Measurements from ENCODE around the gene URM1.

The URM1 gene

DNA sequence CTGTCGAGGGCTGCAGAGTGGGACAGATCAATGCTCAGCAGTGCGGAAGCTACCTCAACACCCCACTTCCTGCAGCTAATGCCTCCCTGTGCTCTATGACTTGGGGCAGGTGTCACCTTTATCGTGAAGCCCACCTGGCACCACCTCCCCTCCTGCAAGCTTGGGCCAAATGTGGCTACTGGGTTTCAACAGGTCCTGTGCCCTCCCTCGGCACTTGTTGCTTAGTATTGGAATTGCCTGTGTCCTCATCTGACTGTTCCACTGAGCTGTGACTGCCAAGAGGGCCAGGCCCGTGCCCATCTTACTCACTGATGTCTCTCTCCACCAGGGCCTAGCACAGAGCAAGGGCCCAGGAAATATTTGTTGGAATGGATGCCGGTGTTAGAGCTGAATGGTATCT is 21.4 kb upstream of the URM1 start:
- DNase-seq: no peak

DNA sequence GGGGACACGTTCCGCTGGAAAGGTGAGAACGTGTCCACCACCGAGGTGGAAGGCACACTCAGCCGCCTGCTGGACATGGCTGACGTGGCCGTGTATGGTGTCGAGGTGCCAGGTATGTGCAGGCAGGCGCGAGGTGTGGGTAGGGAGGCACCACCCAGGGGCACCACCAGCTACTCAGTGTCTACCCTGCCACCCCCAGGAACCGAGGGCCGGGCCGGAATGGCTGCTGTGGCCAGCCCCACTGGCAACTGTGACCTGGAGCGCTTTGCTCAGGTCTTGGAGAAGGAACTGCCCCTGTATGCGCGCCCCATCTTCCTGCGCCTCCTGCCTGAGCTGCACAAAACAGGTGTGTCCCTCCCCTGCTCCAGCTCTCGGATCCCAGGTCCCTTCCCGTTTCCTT is 15.7 kb upstream of the URM1 start:
- no peak for DNase-seq

DNA sequence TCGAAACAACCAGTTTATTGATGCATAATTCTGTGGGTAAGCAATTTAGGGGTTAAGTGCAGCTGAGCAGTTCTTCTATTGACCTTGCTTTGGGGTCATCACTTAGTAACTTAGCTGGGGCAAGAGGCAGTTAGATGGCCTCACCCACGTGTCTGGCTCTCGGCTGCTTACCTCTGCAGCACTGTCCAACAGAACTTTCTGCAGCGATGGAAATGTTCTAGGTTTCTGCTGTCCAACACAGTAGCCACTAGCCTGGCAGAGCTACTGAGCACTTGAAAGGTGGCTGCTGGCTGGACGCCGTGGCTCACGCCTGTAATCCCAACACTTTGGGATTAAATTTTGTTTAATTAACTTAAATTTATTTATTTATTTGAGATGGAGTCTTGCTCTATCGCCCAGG is 13.1 kb upstream of the URM1 start:
- DNase-seq: no peak

DNA sequence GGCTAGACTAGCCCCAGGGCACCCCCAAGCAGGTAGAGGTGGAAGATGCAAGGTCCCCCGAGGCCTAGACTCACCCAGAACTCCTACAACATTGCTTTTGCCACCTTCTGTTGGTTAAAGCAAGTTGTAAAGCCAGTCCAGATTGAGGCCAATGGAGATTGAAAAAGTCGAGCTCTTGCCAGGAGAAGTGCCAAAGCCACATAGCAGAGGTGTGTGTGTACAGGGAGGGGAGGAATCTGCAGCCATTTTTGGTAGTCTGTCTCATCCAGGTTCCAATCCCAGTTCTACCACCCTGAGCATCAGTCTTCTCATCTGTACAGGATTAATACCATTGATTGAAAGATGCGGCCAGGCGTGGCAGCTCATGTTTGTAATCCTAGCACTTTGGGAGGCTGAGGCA is 12.3 kb upstream of the URM1 start:
- DNase-seq: no peak

DNA sequence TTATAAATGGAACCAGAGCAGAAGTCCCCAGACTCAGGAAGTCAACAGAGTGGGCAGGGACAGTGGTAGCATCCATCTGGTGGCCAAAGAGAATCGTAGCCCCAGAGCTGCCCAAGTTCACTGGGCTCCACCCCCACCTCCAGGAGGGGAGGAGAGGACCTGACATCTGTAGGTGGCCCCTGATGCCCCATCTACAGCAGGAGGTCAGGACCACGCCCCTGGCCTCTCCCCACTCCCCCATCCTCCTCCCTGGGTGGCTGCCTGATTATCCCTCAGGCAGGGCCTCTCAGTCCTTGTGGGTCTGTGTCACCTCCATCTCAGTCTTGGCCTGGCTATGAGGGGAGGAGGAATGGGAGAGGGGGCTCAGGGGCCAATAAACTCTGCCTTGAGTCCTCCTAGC is 10.3 kb upstream of the URM1 start:
- no peak for DNase-seq

DNA sequence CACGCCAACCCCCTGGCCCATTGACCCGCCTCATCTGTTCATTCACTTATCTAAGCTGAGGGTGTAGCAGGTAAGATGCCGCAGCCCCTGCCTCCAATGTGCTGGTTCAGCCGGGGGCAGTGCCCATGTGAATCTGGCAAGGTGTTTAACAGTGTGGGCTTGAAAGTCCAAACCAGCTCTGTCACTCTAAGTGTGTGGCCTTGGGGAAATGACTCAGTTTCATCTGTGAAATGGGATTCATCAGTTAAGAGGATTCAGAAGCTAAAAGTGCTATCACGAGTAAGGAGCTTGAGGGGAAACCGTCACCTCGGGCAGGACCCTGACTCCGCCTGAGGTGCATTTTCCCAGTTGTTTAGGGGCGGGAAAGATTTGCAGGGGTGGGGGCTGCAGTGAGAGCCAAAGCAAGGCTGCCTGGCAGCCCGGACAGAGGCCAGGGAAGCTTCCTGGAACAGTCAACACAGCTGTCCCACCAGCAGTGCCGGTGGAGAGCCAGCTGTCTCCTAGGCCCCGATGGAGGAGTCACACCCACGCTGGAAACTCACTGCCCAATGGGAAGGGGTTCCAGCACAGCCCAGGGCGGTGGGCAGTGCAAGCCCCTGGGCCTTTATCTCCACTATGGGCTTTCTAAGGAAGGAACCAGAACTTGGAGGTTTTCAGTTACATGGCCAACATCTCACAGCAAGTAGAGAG is 9.7 kb upstream of the URM1 start:
- no peak for DNase-seq

DNA sequence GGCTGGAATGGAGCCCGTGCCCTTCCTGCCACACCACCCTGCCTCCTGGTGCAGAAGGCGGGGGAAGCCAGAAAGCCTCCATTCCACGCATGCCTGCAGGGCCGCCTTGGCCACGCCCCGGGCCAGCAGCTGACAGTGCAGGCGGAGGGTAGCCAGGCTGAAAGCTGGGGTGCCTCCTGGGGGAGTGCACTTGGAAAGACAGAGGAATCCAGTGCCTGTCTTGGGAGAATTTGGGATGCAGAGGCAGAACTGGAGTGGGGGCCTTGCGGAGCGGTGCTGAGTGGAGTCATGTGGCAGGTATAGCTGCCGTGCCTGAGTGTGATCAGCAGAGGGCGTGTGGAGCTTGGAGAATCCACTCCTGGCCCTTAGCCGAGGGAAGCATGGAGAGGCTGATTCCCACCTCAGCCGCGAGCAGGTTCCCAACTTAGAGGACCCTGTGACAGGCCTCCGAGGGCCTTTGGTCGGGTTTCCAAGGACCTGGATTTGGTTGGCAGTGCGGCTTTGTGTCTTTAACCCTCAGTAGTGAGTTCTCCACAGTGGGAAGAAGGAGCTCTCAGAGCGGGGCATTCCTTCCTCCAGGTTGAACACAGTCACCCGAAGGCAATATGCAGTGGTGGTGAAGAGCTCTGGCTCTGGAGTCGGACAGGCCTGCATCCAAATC is 9.1 kb upstream of the URM1 start:
- DNase-seq: peak; percentile 64 to 67

DNA sequence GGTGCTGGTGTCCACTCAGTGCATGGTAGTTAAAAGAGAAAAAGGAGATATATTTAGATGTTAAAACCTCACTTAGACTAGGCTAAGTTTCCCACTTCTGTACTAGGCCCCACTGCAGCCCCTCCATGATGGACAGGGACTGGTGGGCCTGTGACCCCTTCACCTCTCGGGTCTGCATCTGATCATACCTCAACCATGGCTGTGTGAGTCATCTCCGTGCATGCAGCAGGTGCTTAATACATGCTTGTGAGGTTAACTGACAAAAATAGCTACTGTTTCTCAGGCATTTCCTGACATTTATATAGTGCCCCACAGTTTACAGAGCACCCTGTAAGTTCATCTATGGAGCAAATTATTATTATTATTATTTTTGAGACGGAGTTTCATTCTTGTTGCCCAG is 8.4 kb upstream of the URM1 start:
- no peak for DNase-seq

DNA sequence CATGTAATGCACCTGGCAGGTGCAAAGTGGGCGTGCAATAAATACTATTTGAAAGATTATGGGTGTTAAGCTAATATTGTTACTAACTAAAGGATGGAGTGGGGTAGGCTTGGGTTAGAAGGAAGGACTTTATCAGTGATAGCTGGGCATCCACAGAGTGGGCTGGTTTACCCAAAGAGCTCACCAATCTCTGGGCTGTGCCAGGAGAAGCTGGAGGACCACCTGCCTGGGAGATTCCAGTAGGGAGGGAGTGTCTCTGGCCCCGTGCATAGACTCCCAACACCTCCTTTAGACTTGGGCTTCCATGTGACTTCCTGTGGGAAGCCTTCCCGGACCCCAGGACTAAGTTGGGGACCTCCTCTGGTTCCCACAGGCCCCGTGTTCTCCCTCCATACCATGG is 5.6 kb upstream of the URM1 start:
- DNase-seq: no peak

DNA sequence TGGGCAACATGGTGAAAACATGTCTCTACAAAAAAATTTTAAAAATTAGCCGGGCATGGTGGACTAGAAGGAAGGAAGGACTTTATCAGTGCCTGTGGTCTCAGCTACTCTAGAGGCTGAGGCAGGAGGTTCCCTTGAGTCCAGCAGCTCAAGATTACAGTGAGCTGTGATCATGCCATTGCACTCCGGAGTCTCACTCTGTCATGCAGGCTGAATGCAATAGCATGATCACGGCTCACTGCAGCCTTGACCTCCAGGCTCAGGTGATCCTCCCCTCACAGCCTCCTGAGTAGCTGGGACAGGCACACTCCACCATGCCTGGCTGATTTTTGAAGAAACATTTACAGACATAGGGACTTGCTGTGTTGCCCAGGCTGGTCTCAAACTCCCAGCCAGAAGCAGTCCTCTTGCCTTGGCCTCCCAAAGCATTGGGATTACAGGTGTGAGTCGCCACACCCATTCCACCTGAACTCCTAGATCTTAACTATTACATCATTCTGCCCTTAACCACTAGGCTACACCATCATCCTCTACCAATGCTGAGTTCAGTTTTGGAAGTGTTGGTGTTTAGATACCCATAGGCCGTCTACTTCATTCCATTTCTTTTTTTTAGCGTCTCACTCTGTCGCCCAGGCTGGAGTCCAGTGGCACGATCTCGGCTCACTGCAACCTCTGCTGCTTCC is 2.0 kb upstream of the URM1 start:
- no peak for DNase-seq

DNA sequence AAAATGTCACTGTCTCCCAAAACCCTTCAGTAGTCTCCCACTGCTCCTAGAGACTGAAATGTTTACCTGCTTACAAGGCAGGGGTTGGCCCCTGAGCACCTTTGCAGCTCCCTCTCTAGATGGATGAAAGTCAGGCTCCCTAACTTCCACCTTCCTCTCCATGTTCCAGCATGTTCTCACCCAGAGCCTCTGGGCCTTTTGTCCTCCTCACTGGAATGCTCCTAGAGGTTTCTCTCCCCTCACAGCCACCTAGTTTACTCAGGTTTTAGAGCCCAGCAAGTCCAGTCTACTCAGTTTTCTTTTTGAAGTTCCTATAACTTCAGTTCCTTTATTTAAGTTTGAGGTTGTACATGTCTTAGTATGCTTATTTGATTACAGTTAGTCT is 815 bp upstream of the URM1 start:
- no peak for DNase-seq

DNA sequence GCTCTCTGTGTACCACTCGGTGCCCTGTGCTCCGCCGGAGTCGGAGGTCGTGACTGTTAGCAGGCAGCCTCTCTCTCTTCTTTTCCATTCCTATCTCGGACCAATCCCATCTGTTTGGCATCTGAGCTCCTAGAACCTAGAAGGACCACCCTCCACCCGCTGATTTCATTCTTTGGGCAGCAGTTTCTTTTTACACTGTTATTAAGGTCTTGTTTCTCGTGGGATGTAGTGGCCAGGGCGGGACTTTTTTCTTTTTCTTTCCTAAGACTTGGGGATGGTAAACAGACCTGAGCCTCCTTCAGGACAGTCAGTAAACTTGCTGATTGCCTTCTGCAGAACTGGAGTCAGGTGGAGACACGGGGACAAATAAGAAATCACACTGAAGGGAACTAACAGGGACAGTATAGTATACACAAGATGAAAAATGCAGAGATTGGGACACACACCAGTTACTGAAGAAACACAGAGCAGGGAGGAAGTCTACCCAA is 500 bp downstream of the URM1 start:
- no peak for DNase-seq

DNA sequence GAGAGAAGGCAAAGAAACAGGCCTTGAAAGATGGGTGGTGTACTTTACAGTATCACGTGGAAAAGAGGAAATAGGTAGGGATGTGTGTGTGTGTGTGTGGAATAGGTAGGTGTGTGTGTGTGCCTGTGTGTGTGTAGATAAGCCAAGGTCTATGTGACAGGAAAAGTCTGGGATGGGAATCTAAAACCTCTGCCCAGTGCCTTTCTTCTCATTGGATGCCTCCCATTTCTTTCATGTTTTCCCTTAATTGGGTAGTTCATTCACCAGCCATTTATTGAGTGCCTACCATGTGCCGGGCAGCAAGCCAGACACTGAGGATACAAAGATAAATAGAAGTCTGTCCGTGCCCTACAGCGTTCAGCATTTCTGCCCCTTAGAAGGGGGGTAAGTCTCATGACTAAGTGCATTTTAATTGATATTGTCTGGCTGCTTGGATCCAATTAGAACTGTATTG is 1.0 kb downstream of the URM1 start:
- DNase-seq: no peak

DNA sequence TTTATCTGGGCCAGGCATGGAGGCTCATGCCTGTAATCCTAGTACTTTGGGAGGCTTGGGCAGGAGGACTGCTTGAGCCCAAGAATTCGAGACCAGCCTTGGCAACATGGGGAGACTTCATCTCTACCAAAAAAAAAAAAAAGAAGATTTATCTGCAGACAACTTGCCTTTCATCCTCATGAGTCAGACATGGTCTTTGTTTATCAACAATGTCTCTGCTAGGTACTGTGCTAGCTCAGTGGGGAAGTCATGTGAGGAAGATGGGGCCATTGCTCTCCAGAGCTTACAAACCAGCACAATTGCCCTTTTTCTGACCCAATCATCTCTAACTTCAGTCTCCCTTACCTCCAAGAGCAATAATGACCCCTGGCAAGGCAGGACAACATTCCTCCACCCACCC is 1.6 kb downstream of the URM1 start:
- no peak for DNase-seq

DNA sequence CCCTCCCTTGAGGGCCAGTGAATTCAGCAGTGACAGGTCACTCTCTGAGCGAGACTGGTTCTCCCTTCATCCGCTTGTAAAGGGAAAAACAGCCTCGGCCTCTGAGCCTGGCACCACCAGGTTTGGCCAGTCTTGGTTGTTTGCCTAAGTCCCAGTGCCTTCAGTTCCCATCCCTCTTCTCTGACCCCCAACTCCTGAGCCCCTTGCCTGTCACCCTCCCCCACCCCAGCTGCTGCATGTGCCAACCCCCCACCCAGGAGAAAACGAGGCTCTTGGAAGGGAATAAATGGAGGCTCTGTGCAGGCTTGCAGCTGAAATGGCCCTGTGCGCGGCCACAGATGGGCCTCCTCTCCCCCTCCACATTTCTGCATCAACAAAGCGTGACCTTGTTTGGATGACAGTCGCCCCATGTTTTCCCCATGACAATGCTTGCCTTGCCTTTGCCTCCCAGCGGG is 3.1 kb downstream of the URM1 start:
- DNase-seq: no peak

DNA sequence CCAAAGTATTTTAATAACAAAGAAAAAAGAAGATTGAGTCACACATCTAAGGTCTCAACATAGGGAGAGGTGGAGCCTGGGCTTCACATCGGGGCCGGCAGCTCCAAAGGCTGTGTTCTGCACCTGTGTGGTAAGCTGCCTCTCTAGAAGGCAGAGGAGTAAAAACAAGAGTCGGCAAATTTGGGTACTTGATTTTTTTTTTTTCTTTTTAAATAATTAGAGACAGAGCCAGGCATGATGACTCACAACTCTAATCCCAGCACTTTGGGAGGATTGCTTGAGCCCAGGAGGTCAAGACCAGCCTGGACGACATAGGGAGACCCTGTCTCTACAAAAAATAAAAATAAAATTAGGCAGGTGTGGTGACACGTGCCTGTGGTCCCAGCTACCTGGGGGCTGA is 4.7 kb downstream of the URM1 start:
- DNase-seq: no peak

DNA sequence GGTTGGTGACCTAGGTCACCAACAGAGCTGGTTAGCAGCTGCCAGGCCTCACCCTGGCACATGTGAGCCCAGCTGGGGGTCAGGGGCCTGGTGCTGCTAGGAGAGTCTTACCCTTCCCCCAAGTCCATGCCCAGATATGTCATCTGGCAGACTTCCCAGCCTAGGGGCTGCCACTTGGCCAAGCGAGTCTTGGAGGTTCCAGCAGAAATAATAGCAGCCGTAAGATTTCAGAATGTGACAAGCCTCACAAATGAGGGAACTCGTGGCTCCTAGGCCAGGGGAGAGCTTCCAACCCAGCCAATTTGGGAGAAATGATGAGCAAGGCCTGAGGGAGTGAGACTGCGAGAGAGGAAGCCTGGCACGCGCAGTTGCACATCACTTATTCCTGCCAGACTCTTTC is 11.1 kb downstream of the URM1 start:
- no peak for DNase-seq

DNA sequence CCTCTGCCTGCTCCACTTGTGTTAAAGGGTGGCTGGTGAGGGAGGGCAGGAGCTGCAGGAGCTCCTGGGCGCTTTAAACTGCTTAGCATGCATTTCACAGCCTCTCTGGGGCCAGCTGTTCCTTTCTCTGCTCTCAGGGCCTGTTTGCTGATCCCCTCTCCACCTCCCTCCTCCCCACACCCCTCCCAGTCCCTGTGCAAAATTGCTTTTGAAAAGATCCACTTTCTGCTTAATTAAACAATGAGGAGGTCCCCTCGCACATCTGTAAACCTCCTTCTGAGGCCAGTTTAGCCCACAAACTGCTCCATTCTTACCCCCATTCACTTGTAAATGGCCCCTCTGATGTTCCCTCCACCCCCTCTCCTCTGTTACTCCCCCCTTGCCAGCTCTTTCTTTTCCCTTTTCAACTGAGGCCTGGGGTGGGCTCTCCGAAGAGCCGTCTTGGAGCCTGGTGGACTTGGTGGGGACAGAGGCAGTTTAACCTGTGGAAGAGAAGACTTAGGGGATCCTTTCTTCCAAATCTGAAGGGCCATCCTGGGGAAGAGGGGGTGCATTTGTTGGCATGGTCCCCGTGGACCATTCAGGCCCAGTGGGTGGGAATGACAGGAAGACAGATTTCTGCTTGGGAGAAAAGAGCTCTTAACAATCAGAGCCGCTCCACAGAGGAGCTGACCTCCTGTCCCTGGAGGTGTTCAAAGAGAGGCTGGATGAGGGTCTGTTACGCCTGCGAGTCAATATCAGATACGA is 12.0 kb downstream of the URM1 start:
- no peak for DNase-seq

DNA sequence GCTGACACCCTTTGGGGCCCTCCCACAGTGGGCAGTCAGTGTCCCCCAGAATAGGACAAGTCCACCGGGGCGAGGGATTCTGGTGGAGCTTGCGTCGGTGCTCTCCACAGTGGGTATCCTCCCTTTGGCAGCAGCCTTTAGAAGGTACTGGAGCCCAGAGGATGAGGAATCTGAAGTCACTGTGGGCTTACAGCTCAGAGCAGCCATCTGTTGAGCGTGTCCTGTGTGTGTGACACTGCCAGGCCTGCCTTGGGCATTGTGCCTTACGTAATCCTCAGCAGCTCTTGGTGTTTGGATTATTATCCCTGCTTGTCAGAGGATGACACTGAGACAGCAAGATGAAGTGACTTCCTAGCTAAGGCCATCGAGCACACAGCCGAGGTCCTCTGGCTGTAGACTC is 12.6 kb downstream of the URM1 start:
- no peak for DNase-seq

DNA sequence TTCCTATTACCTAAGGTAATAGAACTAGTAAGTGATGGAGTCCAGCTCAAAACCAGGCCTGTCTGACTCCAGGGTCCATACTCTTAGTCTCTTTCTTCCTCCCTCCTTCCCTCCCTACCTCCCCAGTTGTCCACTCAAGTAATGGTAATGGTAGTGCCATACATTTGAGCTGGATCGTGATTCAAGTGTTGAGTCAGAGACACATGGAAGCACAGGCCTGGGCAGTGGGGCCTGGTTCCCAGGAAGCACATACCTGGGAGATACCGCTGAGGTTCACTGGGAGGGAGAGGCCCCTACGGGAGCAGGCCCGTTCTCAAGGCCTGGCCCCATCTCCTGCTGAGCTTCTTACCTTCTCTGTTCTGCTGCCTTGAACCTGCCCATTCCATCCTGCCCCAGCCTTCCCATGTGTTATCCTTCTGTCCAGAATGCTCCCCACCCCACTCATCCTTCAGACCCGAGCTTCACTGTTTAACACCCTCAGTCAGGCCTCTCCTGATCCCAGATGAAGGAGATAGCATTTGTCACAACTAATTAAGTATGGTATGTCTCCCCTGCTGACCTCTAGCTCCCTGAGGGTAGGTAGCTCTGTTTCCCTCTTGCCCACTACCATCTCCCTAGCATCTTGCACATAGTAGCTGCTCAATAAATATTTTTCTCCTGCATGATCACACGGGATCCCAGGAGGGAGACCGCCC is 13.8 kb downstream of the URM1 start:
- DNase-seq: no peak

DNA sequence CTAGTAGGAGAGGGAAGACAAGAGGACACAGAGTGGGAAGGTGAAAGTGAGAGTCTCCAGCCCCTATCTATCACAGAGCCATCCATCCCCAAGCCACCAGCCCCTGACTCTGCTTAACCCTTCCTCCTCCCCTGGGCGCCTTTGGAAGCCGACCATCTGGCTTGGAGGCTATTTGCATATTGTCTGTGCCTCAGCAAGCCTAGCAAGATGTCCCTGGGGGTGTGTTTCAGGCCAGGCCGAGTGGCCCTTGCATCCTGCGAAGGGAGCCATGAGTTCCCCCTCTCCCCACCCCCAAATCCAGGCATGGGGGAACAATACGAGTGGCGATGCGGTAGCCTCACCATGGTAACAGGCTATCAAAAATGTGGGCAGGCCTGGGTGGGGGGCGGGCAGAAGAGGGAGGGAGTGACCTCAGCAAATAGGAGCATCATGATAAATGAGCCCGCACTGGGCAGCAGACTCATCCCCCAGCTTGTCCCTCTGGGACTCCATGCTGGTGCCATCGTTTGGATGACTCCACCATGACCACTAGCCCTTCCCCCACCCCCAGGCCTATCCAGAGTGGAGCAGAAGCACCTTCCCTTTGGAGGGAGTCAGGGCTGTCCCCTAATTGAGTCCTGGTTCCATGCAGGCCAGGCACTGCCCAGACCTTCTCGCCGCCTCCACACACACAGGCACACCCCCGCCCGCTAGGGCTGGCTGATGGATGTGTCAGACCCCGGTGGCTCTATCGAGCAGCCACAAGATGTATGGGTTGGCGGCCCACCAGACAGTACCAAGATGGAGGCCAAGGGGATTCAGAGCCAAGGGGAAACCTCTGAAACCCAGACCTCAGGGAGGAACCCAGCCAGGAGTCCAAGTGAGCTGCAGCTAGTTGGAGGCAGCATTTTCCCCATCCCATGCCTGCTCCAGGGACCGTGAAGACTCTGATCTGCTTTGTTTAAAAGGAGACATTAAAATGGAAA is 14.6 kb downstream of the URM1 start:
- no peak for DNase-seq

DNA sequence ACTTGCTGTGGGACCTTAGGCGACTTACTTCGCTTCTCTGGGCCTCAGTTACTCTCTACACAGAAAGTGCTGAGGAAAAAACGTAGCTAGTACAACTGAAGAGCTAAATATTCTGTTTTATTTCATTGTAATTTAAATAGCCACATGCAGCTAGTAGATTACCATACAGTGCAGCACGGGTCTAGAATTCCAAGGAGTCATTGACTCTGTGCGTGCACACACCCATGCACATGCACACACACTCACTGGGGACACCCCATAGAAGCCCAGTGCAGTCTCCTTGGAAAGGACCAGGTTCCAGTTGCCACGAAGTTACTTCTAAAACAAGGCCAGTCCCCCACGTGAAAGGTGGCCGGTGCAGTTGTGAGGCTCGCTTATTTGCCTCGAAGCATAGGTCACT is 17.0 kb downstream of the URM1 start:
- DNase-seq: no peak

Data from CD4-positive, alpha-beta T cell treated with Interleukin-1 beta for 1 hour (primary cell).